G401.6 (cell line): ENCODE results near the gene PCDHGA1.
"Not testable (repeated sequence)": the region's sequence is repeated elsewhere in the genome, so short reads cannot be mapped to it uniquely, and the experiment has no call there.

Experiments used
- FAIRE-seq: peaks from 2 replicates; lab custom pipeline; 2012; peaks lifted over from hg19 to GRCh38; lab: Jason Lieb, UNC

Gene PCDHGA1

DNA sequence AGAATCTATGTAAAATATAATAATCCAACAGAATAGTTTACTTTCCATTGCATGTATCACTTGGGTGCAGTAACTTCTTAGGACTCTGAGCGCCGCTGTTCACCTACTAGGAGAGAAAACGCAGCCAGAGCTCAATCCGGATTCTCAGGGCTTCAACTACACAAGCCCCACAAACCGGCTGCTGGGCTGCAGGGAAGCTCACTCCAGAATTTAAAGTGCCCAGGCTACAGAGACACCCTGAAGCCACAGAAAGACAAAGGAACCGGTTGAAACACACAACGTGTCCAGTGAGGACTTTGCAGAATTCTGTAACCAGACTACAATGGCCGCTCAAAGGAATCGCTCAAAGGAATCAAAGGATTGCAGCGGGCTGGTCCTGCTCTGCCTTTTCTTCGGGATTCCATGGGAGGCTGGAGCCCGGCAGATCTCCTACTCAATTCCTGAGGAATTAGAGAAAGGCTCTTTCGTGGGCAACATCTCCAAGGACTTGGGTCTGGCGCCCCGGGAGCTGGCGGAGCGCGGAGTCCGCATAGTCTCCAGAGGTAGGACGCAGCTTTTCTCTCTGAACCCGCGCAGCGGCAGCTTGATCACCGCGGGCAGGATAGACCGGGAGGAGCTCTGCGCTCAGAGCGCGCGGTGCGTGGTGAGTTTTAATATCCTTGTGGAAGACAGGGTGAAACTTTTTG, 82.7 kb downstream of the PCDHGA1 start, which contains the start of gene PCDHGA10:
PCDHGA10 (plus strand) TSS at position 134 of the 686 bp plus-strand sequence; CDS start at position 323, 189 bp downstream.
- peak; percentile 90 for FAIRE-seq

DNA sequence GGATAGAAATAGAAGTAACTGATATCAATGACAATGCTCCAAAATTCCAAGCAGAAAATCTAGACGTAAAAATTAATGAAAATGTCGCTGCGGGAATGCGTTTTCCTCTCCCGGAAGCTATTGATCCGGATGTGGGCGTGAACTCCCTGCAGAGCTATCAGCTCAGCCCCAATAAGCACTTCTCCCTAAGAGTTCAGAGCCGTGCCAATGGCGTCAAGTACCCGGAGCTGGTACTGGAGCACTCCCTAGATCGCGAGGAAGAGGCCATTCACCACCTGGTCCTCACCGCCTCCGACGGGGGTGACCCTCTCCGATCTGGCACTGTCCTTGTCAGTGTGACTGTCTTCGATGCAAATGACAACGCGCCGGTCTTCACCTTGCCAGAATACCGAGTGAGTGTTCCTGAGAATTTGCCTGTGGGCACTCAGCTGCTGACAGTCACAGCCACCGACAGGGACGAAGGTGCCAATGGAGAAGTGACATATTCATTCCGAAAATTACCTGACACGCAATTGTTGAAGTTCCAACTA, 83.3 kb downstream of the PCDHGA1 start:
- FAIRE-seq, result no peak

DNA sequence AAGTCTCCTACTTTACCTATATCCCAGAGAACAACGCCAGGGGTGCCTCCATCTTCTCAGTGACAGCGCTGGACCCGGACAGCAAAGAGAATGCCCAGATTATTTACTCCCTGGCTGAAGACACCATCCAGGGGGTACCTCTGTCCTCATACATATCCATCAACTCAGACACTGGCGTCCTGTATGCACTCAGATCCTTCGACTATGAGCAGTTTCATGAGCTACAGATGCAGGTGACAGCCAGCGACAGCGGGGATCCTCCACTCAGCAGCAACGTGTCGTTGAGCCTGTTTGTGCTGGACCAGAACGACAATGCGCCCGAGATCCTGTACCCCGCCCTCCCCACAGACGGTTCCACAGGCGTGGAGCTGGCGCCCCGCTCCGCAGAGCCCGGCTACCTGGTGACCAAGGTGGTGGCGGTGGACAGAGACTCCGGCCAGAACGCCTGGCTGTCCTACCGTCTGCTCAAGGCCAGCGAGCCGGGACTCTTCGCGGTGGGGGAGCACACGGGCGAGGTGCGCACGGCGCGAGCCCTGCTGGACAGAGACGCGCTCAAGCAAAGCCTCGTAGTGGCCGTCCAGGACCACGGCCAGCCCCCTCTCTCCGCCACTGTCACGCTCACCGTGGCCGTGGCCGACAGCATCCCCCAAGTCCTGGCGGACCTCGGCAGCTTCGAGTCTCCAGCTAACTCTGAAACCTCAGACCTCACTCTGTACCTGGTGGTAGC, 84.4 kb downstream of the PCDHGA1 start:
- not testable (repeated sequence) for FAIRE-seq

DNA sequence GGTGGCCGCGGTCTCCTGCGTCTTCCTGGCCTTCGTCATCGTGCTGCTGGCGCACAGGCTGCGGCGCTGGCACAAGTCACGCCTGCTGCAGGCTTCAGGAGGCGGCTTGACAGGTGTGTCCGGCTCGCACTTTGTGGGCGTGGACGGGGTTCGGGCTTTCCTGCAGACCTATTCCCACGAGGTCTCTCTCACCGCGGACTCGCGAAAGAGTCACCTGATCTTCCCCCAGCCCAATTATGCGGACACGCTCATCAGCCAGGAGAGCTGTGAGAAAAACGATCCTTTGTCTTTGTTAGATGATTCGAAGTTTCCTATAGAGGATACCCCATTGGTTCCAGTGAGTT, 84.9 kb downstream of the PCDHGA1 start:
- FAIRE-seq, result not testable (repeated sequence)

DNA sequence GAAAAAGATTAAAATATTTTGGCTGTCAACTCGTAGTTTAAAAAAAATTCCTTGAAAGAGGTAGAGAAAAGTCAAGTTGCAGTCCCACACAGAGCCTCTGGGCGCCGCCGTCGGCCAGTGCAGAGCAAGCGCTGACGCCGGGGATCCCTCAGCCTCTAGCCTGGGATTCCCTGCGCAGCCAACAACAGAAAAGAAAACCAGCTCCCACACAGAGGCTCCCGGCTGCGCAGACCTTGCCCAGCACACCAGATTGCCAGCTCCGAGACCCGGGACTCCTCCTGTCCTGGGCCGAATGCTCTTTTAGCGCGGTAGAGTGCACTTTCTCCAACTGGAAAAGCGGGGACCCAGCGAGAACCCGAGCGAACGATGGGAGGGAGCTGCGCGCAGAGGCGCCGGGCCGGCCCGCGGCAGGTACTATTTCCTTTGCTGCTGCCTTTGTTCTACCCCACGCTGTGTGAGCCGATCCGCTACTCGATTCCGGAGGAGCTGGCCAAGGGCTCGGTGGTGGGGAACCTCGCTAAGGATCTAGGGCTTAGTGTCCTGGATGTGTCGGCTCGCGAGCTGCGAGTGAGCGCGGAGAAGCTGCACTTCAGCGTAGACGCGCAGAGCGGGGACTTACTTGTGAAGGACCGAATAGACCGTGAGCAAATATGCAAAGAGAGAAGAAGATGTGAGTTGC, 87.3 kb downstream of the PCDHGA1 start, which contains the start of gene PCDHGB7:
PCDHGB7 (plus strand) TSS at position 184 of the 679 bp plus-strand sequence; CDS start at position 367, 183 bp downstream.
- FAIRE-seq, result peak; percentile 81

DNA sequence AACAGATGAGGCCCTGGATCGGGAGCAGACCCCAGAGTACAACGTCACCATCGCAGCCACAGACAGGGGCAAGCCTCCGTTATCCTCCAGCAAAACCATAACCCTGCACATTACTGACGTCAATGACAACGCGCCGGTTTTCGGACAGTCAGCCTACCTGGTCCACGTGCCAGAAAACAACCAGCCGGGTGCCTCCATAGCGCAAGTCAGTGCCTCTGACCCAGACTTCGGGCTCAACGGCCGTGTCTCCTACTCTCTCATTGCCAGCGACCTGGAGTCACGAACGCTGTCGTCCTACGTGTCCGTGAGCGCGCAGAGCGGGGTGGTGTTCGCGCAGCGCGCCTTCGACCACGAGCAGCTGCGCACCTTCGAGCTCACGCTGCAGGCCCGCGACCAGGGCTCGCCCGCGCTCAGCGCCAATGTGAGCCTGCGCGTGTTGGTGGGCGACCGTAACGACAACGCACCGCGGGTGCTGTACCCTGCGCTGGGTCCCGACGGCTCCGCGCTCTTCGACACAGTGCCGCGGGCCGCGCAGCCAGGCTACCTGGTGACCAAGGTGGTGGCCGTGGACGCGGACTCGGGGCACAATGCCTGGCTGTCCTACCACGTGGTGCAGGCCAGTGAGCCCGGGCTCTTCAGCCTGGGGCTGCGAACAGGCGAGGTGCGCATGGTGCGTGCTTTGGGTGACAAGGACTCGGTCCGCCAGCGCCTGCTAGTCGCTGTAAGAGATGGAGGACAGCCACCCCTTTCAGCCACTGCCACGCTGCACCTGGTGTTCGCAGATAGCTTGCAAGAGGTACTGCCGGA, 89.0 kb downstream of the PCDHGA1 start:
- no peak for FAIRE-seq

DNA sequence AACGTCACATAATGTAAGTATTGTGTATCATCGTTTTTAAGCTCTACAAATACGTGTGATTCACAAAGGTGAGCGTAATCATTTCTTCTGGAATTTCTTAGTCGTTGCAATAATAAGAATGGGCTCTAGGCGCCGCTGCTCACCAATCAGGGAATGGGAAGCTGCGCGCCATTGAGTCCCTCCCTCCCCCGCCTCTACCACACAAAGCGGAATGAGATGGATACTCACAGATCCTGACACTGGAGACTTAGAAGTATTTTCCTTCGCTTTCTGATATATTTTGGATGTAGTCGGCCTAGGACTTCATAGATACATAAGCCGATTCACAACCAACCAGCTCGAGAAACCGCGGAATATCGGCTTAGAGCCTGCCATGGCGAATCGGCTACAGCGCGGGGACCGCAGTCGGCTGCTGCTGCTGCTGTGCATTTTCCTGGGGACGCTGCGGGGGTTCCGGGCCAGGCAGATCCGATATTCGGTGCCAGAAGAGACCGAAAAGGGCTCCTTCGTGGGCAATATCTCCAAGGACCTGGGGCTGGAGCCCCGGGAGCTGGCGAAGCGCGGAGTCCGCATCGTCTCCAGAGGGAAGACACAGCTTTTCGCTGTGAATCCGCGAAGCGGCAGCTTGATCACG, 90.7 kb downstream of the PCDHGA1 start, which contains the start of gene PCDHGA11:
PCDHGA11 (plus strand) TSS at position 197 of the 634 bp plus-strand sequence; CDS start at position 374, 177 bp downstream.
- FAIRE-seq, result no peak

DNA sequence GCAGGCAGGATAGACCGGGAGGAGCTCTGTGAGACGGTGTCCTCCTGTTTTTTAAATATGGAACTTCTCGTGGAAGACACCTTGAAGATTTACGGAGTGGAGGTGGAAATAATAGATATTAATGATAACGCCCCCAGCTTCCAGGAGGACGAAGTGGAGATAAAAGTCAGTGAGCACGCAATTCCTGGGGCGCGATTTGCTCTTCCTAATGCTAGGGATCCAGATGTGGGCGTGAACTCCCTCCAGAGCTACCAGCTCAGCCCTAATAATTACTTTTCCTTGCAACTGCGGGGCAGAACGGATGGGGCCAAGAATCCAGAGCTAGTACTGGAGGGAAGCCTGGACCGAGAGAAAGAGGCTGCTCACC, 91.2 kb downstream of the PCDHGA1 start:
- FAIRE-seq, result no peak

DNA sequence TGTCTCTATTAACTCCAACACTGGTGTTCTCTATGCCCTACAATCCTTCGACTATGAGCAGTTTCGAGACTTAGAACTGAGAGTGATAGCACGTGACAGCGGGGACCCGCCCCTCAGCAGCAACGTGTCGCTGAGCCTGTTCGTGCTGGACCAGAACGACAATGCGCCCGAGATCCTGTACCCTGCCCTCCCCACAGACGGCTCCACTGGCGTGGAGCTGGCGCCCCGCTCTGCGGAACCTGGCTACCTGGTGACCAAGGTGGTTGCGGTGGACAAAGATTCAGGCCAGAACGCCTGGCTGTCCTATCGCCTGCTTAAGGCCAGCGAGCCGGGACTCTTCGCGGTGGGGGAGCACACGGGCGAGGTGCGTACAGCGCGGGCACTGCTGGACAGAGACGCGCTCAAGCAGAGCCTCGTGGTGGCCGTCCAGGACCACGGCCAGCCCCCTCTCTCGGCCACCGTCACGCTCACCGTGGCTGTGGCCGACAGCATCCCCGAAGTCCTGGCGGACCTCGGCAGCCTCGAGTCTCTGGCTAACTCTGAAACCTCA, 92.5 kb downstream of the PCDHGA1 start:
- no peak for FAIRE-seq

DNA sequence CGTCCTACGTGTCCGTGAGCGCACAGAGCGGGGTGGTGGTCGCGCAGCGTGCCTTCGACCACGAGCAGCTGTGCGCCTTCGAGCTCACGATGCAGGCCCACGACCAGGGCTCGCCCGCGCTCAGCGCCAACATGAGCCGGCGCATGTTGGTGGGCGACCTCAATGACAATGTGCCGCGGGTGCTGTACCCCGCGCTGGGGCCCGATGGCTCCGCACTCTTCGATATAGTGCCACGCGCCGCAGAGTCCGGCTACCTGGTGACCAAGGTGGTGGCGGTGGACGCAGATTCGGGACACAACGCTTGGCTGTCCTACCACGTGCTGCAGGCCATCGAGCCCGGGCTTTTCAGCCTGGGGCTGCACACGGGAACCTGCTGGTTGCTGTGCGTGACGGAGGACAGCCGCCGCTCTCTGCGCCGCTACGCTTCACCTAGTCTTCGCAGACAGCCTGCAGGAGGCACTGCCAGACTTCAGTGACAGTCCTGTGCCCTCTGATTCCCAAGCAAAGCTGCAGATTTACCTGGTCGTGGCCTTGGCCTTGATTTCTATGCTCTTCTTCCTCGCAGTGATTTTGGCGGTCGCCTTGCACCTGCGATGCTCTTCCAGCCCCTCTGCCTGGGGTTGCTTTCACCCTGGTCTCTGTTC, 97.6 kb downstream of the PCDHGA1 start:
- no peak for FAIRE-seq

DNA sequence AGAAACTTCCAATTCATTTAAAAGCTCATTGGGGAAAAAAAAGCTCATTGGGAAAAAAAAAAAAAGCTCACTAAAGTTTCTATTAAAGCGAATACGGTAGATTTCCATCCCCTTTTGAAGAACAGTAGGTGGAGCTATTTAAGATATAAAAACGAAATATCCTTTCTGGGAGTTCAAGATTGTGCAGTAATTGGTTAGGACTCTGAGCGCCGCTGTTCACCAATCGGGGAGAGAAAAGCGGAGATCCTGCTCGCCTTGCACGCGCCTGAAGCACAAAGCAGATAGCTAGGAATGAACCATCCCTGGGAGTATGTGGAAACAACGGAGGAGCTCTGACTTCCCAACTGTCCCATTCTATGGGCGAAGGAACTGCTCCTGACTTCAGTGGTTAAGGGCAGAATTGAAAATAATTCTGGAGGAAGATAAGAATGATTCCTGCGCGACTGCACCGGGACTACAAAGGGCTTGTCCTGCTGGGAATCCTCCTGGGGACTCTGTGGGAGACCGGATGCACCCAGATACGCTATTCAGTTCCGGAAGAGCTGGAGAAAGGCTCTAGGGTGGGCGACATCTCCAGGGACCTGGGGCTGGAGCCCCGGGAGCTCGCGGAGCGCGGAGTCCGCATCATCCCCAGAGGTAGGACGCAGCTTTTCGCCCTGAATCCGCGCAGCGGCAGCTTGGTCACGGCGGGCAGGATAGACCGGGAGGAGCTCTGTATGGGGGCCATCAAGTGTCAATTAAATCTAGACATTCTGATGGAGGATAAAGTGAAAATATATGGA, 100.2 kb downstream of the PCDHGA1 start, which contains the start of gene PCDHGA12:
PCDHGA12 (plus strand) TSS at position 176 of the 782 bp plus-strand sequence; CDS start at position 429, 253 bp downstream.
- no peak for FAIRE-seq

DNA sequence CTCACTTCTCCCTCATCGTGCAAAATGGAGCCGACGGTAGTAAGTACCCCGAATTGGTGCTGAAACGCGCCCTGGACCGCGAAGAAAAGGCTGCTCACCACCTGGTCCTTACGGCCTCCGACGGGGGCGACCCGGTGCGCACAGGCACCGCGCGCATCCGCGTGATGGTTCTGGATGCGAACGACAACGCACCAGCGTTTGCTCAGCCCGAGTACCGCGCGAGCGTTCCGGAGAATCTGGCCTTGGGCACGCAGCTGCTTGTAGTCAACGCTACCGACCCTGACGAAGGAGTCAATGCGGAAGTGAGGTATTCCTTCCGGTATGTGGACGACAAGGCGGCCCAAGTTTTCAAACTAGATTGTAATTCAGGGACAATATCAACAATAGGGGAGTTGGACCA, 101.0 kb downstream of the PCDHGA1 start:
- FAIRE-seq, result no peak

DNA sequence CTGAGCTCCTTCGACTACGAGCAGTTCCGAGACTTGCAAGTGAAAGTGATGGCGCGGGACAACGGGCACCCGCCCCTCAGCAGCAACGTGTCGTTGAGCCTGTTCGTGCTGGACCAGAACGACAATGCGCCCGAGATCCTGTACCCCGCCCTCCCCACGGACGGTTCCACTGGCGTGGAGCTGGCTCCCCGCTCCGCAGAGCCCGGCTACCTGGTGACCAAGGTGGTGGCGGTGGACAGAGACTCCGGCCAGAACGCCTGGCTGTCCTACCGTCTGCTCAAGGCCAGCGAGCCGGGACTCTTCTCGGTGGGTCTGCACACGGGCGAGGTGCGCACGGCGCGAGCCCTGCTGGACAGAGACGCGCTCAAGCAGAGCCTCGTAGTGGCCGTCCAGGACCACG, 102.0 kb downstream of the PCDHGA1 start:
- not testable (repeated sequence) for FAIRE-seq

DNA sequence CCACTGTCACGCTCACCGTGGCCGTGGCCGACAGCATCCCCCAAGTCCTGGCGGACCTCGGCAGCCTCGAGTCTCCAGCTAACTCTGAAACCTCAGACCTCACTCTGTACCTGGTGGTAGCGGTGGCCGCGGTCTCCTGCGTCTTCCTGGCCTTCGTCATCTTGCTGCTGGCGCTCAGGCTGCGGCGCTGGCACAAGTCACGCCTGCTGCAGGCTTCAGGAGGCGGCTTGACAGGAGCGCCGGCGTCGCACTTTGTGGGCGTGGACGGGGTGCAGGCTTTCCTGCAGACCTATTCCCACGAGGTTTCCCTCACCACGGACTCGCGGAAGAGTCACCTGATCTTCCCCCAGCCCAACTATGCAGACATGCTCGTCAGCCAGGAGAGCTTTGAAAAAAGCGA, 102.4 kb downstream of the PCDHGA1 start:
- not testable (repeated sequence) for FAIRE-seq

DNA sequence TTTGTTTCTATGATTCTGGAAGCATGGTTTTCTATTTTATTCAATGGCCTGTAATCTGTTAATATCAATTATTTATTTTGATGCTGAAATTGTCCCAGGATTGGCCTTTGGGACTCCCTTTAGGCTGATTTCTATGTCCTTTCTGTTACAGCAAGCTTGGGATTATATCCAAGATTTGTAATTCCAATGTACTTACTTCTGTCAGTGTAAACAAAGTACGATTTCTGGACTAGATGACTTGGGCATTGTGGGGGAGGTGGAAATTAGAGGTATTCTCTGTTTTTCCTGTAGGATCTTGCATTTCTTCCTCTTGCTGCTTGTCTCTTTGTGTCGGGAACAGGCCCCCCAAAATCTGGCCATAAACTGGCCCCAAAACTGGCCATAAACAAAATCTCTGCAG, 103.7 kb downstream of the PCDHGA1 start:
- FAIRE-seq, result no peak

DNA sequence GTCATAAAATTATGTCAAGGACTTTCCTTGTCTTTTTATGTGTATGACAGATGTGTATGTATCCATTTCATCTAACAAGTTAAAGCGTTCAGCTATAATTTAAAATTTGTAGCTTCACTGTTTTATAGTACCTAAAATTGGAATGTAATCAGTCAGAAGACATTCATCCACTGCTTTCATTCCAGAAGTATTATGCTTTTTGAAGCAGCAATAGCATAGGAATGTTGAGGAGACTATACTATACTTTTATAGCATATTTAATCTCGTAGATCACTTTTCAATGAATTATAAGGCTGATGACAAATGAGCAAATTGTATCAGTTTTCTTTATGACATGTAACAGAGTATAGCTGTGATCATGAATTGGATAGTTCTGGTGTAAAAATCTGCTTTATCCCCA, 106.9 kb downstream of the PCDHGA1 start:
- no peak for FAIRE-seq

DNA sequence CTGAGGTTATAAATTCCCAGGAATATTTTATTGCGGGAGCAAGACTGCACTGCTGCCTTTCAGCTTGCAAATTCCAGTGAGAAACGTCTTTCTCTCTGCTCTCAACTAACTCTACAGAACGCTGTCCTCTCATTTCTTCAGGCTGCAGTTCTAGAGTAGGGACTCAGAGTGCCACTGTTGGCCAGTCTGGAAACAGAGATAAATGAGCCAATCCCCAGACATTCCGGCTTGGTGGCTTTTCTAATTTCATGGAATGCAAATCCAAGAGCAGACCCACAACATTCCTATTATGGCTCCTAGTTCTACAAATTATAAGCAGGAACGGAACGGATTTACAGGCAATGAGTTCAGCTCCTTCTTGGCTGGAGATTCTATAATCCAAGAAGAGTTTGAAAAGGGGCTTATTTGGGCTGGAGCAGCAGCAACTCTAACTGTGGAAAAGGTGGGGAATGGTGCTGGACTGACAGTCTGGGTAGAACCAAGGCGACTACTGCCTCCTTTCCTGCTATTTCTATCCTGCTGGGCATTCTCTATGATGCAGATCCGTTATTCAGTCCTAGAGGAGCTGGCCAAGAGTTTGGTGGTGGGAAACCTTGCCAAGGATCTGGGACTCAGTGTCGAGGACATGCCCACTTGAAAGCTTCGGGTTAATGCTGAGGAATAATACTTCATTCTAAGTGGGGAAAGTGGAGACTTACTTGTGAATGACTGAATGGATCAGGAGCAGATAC, 109.3 kb downstream of the PCDHGA1 start:
- FAIRE-seq, result no peak

DNA sequence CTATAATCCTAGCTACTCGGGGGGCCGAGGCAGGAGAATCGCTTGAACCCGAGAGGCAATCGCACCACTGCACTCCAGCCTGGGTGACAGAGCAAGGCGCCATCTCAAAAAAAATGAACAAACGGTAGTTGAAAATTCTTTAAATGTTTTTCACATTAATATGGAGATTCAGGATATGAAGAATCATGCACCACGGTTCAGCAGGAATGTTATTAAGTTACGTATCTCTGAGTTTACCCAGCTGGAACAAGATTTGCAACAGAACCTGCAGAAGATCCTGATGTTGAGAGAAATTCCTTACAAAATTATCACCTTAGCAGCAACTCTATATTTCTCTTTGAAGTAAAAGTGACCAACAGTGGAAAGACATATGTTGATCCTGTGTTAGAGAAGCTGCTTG, 110.0 kb downstream of the PCDHGA1 start:
- FAIRE-seq, result no peak
